Astrocyte of the cerebellum (primary cell): ENCODE data around the gene PRSS56.

Experiments used
- DNase-seq: peaks from one replicate; pipeline ENCODE4 v3.0.0-alpha.2; 2011; ENCODE audit warnings: low read depth
- H3K4me3 ChIP-seq: 2 replicates; pipeline ENCODE4 v1.5.1; 2011; ENCODE audit warnings: mild to moderate bottlenecking, low read depth, low read length, moderate library complexity
- in situ Hi-C: cut with HindIII; loops from 2 replicates; pipeline ENCODE4 v1.10.0; 2017; ENCODE audit warnings: low sequenced_read_pairs
- TF ChIP-seq, protein P1 (sequence below): IDR thresholded peaks from 2 replicates; pipeline ENCODE4 v1.5.1; 2012; ENCODE audit warnings: low read length, low read depth, moderate library complexity, mild to moderate bottlenecking; ENCODE audit errors: missing control alignments

The PRSS56 gene

DNA sequence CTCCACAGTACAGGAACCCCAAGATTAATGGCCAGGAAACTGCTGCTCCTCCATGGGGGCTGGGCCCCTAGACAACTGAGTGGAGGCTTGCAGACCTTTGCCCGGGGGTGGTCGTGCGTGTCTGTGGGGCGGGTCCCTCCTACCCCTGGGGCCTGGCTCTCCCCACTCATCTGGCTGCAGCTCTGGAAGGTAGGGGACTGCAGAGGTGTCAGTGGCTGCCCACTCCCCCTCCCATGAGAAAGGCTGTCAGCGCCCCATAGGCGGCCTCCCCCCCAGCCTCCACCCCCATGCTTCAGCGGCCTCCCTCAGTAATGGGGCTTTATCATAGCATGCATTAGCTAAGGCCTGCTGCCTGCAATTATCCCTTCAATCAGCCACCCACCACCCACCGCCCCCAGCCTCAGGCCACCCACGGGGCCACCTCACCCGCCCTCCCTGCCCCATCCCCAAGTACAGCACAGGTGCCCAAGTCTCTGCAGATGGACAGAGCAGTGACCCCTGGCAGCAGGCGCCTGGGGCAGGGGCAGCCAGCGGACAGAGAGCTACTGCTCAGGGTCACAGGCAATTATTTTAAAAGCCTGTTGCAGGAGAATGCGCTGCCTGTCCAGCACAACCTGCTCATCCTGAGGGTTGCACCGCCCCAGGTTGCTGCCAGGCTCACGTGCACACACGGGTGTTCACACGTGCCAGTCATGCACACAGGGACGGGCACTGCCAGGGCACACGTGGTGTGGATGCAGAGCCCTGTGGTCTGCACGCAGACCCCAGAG lies 23.5 kb upstream of the PRSS56 start:
- in situ Hi-C loops = no loop called here
- DNase-seq = no peak
- TF ChIP-seq, protein P1, sequence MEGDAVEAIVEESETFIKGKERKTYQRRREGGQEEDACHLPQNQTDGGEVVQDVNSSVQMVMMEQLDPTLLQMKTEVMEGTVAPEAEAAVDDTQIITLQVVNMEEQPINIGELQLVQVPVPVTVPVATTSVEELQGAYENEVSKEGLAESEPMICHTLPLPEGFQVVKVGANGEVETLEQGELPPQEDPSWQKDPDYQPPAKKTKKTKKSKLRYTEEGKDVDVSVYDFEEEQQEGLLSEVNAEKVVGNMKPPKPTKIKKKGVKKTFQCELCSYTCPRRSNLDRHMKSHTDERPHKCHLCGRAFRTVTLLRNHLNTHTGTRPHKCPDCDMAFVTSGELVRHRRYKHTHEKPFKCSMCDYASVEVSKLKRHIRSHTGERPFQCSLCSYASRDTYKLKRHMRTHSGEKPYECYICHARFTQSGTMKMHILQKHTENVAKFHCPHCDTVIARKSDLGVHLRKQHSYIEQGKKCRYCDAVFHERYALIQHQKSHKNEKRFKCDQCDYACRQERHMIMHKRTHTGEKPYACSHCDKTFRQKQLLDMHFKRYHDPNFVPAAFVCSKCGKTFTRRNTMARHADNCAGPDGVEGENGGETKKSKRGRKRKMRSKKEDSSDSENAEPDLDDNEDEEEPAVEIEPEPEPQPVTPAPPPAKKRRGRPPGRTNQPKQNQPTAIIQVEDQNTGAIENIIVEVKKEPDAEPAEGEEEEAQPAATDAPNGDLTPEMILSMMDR = no peak
- H3K4me3 ChIP-seq = no peak overlapping the region

DNA sequence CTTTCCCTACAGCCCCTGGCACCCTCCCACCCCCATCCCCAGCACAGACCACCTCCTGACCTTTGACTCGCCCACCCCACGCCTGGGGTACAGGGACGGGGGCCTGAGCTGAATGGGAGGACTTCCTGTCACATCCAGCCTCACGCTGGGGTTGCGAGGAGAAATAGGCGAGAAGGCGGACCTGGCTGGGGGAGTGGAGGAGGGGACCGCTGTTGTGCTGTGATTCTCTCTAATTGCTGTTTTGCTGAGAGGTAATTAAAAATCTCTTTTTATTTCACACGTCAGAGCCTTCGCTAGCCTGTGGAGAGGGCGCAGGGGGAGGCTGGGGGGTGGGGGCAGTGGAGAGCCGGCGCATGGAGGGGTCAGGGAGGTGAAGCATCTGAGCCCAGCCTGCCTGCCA lies 22.8 kb upstream of the PRSS56 start:
- no peak for DNase-seq
- in situ Hi-C loops = no loop called here
- H3K4me3 ChIP-seq = no peak overlapping the region
- TF ChIP-seq, protein P1 = no peak

DNA sequence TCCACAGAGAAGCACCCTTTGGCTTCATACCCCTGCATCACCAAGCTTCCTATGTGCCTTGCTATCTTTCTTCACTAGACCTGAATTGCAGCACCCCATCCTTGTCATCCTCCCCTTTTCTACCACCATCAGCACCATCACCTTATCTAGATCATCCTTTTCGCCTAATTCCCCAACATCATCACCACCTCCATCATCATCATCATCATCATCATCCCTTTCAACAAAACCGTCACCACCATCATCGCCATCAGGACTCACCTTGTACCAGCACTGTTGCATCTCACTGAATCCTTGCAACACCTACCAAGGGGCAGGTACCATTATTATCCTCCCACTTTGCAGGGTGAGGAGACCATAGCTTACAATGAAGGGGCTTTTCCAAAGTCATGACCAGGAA lies 21.7 kb upstream of the PRSS56 start:
- TF ChIP-seq, protein P1 = no peak
- DNase-seq = no peak
- H3K4me3 ChIP-seq = no peak overlapping the region
- in situ Hi-C loops = no loop called here

DNA sequence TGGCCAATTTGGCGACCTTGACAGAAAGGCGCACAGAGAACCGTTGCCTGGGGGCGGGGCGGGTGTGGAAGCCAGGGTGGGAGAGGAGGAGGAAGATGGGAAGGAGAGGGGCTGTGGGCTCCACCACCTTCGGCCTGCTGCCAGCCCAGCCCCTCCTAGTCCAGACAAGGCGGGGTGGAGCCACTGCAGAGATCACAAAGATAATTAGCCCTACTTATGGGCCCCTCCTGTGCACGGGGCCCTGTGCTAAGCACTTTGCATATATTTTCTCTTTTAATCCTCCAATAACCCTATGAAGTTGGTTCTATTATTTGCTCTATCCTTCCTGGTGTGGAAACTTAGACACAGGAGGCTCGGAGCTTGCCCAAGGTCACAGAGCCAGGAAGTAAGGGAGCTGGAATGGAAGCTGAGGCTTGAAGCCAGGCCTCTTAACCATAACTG lies 18.8 kb upstream of the PRSS56 start:
- TF ChIP-seq, protein P1 = no peak

DNA sequence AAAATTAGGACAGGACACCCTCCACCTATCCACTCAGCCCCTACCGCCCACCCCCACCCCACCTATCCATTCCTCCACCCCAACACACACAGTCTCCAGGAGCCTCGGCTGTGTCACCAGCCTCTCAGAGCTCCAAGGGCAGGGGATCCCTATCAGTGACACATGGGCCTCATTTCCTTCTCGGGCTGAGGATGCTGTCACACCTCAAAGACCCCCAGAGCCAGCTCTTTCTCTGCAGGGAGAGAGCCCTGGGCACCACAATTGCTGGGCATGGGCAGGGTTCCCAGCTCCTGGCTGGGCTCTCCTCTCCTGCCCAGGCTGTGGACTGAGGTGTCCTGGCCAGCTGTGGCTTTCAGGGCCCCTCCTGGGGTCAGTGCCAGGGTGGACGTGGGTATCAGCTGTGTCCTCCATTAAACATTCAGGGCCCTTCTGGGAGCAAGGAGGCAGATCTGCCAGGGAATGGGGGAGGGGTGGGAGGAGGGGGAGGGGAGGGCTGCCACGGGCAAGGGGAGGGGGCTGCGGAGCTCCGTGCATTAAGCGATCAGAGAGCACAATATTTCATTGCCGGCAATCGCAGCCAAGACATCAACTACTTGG lies 18.3 kb upstream of the PRSS56 start:
- in situ Hi-C loops = no loop called here
- no peak for DNase-seq
- TF ChIP-seq, protein P1 = no peak
- H3K4me3 ChIP-seq = no peak overlapping the region

More for the DNA sequence above, 18.8 kb upstream of the PRSS56 start:
- in situ Hi-C loops = no loop called here
- DNase-seq = no peak
- H3K4me3 ChIP-seq = no peak overlapping the region

DNA sequence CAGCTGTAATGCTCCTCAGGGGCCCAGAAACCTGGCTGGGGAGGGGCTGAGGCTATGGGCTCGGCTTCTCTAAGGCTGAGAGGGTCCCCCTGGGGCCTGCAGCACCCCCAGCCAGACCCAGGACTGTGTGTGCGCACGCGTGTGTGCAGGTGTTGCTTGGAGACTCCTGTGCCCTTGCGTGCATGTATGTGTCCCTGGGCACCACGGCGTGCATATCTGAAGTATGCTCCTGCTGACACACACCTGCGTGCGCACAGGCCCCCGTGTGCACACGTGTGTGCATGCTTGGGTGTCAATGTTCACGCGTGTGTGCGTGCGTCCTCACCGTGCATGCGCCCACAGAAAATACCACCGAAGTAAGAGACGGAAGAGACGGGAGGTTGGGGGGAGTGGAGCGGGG lies 17.7 kb upstream of the PRSS56 start:
- no peak for DNase-seq
- TF ChIP-seq, protein P1 = no peak
- H3K4me3 ChIP-seq = no peak overlapping the region
- in situ Hi-C loops = no loop called here
